Ascending aorta (tissue), 2 donors: ENCODE results near the gene CNKSR3. TPM values are rescaled to one million over a fixed set of nuclear protein-coding genes. Genes with fewer than 3 reads are reported as not detected.

ENCODE experiments used
- DNase-seq, 2 donors: peaks; one replicate each; pipeline ENCODE4 v3.0.0-alpha.2; 2019; ENCODE audit warnings: low spot score in 2 of 2
- H3K27ac ChIP-seq, 2 donors: fragments of 200-600 bp; sonication (generic); one replicate each; pipeline ENCODE4 v1.5.1; 2016 to 2017; ENCODE audit warnings: mild to moderate bottlenecking in 1 of 2
- H3K27me3 ChIP-seq: fragments of 200-600 bp; sonication (generic); one replicate; pipeline ENCODE4 v1.5.1; 2017
- H3K36me3 ChIP-seq, 2 donors: fragments of 200-600 bp; sonication (generic); one replicate each; pipeline ENCODE4 v1.5.1; 2016
- H3K4me1 ChIP-seq, 2 donors: fragments of 200-600 bp; sonication (generic); one replicate each; pipeline ENCODE4 v1.5.1; 2016 to 2017; ENCODE audit warnings: mild to moderate bottlenecking in 1 of 2
- H3K4me3 ChIP-seq, 2 donors: fragments of 200-600 bp; sonication (generic); one replicate each; pipeline ENCODE4 v1.5.1; 2016 to 2017; ENCODE audit warnings: mild to moderate bottlenecking in 1 of 2
- H3K9me3 ChIP-seq, 2 donors: fragments of 200-600 bp; sonication (generic); one replicate each; pipeline ENCODE4 v1.5.1; 2016
- CTCF ChIP-seq, 3 experiments: fragments of 200-600 bp in 2 of 3; fragments of 450-650 bp in 1 of 3; sonication (generic) in 2 of 3; IDR thresholded peaks; one replicate each; pipeline ENCODE4 v1.5.1; 2016 to 2019; ENCODE audit warnings: antibody characterized with exemption in 3 of 3, mild to moderate bottlenecking in 1 of 3, moderate library complexity in 1 of 3
- intact Hi-C: fragments of 100-400 bp; cut with DNase I; formaldehyde crosslinking; loops from one replicate; pipeline ENCODE4 v1.15.1; 2023
- total RNA-seq: library from RNA; depleted of rRNA; stranded (reverse); fragments of >200 nt; gene quantifications from one replicate; pipeline ENCODE4 v1.1.0, GENCODE V29; 2016

CNKSR3 gene
- total RNA-seq, 1 donor from 2014 or later: 9.7 TPM

- H3K27ac ChIP-seq: no peak overlapping the region
- H3K27me3 ChIP-seq: no peaks in the 10 kb centered on the region
- no peaks in the 10 kb centered on the region for H3K4me1 ChIP-seq
These were observed 132.8 kb downstream of the CNKSR3 start for GRCh38 chr6:154377726-154378125.

GRCh38 chr6:154373971-154374370 lies 136.5 kb downstream of the CNKSR3 start:
- intact Hi-C loops: loop anchor here (10.0 kb wide), 1 partner anchor 219 kb away; no protein-coding TSS in a partner anchor
- no peaks in the 10 kb centered on the region for H3K27me3 ChIP-seq
- H3K9me3 ChIP-seq: no peaks in the 10 kb centered on the region
- no peak overlapping the region for H3K4me3 ChIP-seq
- H3K36me3 ChIP-seq: no peaks in the 10 kb centered on the region
- no peak overlapping the region for H3K27ac ChIP-seq
- H3K4me1 ChIP-seq: peaks cover 0 to 3% of the 10 kb centered on the region in 2 donors
- no peak for DNase-seq
- TF ChIP-seq CTCF (IDR thresholded peaks at IDR 0.05): no peak

More at GRCh38 chr6:154377726-154378125, 132.8 kb downstream of the CNKSR3 start:
- no peak for TF ChIP-seq CTCF (IDR thresholded peaks at IDR 0.05)
- H3K36me3 ChIP-seq: no peaks in the 10 kb centered on the region
- no peak for DNase-seq
- no peaks in the 10 kb centered on the region for H3K9me3 ChIP-seq
- no peak overlapping the region for H3K4me3 ChIP-seq
- intact Hi-C loops: loop anchor here (10.0 kb wide), 1 partner anchor 223 kb away; no protein-coding TSS in a partner anchor

- Histone ChIP-seq H3K27ac (no peak overlapping the region), H3K36me3 (no peaks in the 10 kb centered on the region), H3K4me3 (no peak overlapping the region), H3K27me3 (no peaks in the 10 kb centered on the region), H3K4me1 (peaks cover 0 to 3% of the 10 kb centered on the region in 2 donors), H3K9me3 (no peaks in the 10 kb centered on the region)
- intact Hi-C loops: loop anchor here (10.0 kb wide), 1 partner anchor 216 kb away; no protein-coding TSS in a partner anchor
- no peak for DNase-seq
- TF ChIP-seq CTCF (IDR thresholded peaks at IDR 0.05): no peak
These were observed 139.2 kb downstream of the CNKSR3 start for GRCh38 chr6:154371281-154371680.

- no peak overlapping the region for H3K4me3 ChIP-seq
- TF ChIP-seq CTCF (IDR thresholded peaks at IDR 0.05): peak in 1 of 3 experiments; percentile 49
- intact Hi-C loops: loop anchor here (10.0 kb wide), 1 partner anchor 216 kb away; no protein-coding TSS in a partner anchor
These were observed 139.9 kb downstream of the CNKSR3 start for GRCh38 chr6:154370545-154370944.

GRCh38 chr6:154367839-154368695 lies 142.4 kb downstream of the CNKSR3 start:
- DNase-seq: no peak
- Histone ChIP-seq H3K9me3 (no peaks in the 10 kb centered on the region), H3K36me3 (no peaks in the 10 kb centered on the region), H3K4me1 (peaks cover 0 to 3% of the 10 kb centered on the region in 2 donors), H3K27ac (no peak overlapping the region), H3K4me3 (no peak overlapping the region), H3K27me3 (no peaks in the 10 kb centered on the region)
- intact Hi-C loops: no loop called here
- TF ChIP-seq CTCF (IDR thresholded peaks at IDR 0.05): no peak

More at GRCh38 chr6:154370545-154370944, 139.9 kb downstream of the CNKSR3 start:
- Histone ChIP-seq H3K27ac (no peak overlapping the region), H3K36me3 (no peaks in the 10 kb centered on the region), H3K27me3 (no peaks in the 10 kb centered on the region), H3K4me1 (peaks cover 0 to 3% of the 10 kb centered on the region in 2 donors), H3K9me3 (no peaks in the 10 kb centered on the region)
- DNase-seq: no peak
